Measurements from ENCODE around the gene TARBP1. TPM values are rescaled to one million over a fixed set of nuclear protein-coding genes. Genes with fewer than 3 reads are reported as not detected.
"Not testable (repeated sequence)": the region's sequence is repeated elsewhere in the genome, so short reads cannot be mapped to it uniquely, and the experiment has no call there.

Gene TARBP1
- total RNA-seq, 1 donor from 2014 or later, result 32.4 TPM

DNA sequence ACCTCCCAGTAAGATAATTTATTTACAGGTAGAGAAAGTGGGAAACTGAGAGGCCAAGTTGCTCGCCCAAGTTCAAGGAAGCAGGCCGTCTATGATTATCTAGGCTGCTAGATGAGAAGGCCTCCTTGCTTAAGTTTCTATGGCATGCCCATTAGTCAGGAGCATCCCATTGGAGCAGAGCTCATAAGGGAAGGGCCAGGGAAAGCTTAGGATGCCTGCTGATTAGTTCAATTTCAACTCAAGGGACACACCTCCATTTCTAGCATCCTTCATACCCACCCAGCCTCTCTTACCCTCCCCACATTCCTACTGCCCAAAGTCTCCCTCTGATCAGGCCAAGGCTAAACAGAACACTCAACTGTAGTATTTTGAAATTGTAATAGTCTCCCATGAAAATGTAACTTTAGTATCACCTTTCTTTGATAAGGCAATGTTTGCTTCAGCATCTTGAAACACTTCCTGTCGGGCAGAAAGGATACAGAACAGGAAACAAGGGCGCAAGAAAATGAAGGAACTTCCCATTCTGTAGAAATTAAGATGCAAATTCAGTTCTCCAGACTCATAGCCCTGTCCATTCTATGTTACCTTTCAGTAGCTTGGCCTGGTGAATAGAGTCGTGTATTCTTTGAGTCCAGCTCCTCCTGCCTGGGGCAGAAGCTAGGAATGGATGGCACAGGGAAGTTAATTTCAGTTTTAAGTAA, 46.3 kb upstream of the TARBP1 start:
- H3K4me1 Mint-ChIP-seq (ENCODE audit: low read depth, unreplicated experiment), result peaks cover 19% of the 10 kb centered on the region
- no peaks in the 10 kb centered on the region for H3K27me3 Mint-ChIP-seq (ENCODE audit: unreplicated experiment)
- no peak for TF ChIP-seq CTCF (IDR thresholded peaks at IDR 0.05; ENCODE audit: partially characterized antibody, unreplicated experiment)
- no peaks in the 10 kb centered on the region for H3K9me3 Mint-ChIP-seq (ENCODE audit: unreplicated experiment)
- no peak for DNase-seq
- no peaks in the 10 kb centered on the region for H3K36me3 Mint-ChIP-seq (ENCODE audit: unreplicated experiment)
- no peak overlapping the region for H3K27ac Mint-ChIP-seq (ENCODE audit: unreplicated experiment)
- no peak overlapping the region for H3K4me3 Mint-ChIP-seq (ENCODE audit: unreplicated experiment)

- Mint-ChIP-seq H3K27me3 (ENCODE audit: unreplicated experiment) (no peaks in the 10 kb centered on the region), H3K9me3 (ENCODE audit: unreplicated experiment) (no peaks in the 10 kb centered on the region), H3K4me3 (ENCODE audit: unreplicated experiment) (no peak overlapping the region), H3K4me1 (ENCODE audit: low read depth, unreplicated experiment) (peaks cover 24% of the 10 kb centered on the region), H3K36me3 (ENCODE audit: unreplicated experiment) (no peaks in the 10 kb centered on the region), H3K27ac (ENCODE audit: unreplicated experiment) (no peak overlapping the region)
- TF ChIP-seq CTCF (IDR thresholded peaks at IDR 0.05; ENCODE audit: partially characterized antibody, unreplicated experiment), result no peak
- DNase-seq, result no peak
These were observed 42.9 kb upstream of the TARBP1 start for GRCh38 chr1:234521836-234522235.

DNA sequence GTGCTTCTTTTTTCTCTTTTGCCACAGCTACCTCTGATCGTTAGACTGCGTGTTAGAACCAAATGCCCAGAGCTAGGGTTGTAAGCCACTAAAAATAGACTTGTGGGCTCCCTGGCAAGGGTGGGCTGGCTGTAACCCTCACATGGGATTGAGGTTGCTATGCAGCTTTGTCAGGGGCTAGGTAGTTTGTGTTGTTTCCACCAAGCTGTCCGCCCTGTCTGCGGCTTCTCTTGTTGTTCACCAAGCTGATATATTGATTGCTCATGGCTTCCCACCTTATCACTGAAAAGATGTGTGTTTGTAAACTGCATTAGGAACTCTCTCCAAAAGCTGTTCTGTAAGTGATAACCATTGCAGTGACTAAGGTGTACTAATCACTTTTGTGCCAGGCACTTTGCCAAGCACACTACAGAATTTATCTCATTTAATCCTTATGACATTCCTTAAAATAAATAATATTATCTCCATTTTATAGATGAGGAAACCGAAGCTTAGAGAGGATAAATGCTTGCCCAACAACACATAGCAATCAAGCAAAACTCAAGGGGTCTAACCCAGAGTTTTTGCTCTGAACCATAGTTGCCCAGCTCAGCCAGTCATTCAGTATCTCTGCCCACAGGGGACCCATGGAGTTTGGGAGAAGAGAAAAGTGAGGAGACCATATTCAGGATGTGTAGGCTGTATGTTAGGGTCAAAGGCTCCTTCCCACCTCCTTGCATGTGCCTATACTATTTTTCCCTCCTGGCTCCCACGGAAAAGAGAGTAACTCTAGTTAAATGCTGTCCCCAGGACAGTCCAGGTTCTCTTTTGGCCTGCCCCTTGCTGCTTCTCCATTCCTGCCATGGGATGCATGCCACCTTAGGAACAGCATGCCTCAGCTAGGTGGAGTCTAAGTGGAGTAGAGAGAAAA, 42.2 kb upstream of the TARBP1 start:
- peaks cover 24% of the 10 kb centered on the region for H3K4me1 Mint-ChIP-seq (ENCODE audit: low read depth, unreplicated experiment)
- DNase-seq, result no peak
- H3K36me3 Mint-ChIP-seq (ENCODE audit: unreplicated experiment), result no peaks in the 10 kb centered on the region
- no peaks in the 10 kb centered on the region for H3K9me3 Mint-ChIP-seq (ENCODE audit: unreplicated experiment)
- TF ChIP-seq CTCF (IDR thresholded peaks at IDR 0.05; ENCODE audit: partially characterized antibody, unreplicated experiment), result no peak
- H3K27me3 Mint-ChIP-seq (ENCODE audit: unreplicated experiment), result no peaks in the 10 kb centered on the region
- no peak overlapping the region for H3K4me3 Mint-ChIP-seq (ENCODE audit: unreplicated experiment)
- no peak overlapping the region for H3K27ac Mint-ChIP-seq (ENCODE audit: unreplicated experiment)

GRCh38 chr1:234519506-234519905, 40.5 kb upstream of the TARBP1 start:
- Mint-ChIP-seq H3K27me3 (ENCODE audit: unreplicated experiment) (no peaks in the 10 kb centered on the region), H3K4me1 (ENCODE audit: low read depth, unreplicated experiment) (peaks cover 20% of the 10 kb centered on the region), H3K9me3 (ENCODE audit: unreplicated experiment) (no peaks in the 10 kb centered on the region), H3K27ac (ENCODE audit: unreplicated experiment) (no peak overlapping the region), H3K4me3 (ENCODE audit: unreplicated experiment) (no peak overlapping the region), H3K36me3 (ENCODE audit: unreplicated experiment) (no peaks in the 10 kb centered on the region)
- TF ChIP-seq CTCF (IDR thresholded peaks at IDR 0.05; ENCODE audit: partially characterized antibody, unreplicated experiment), result no peak
- no peak for DNase-seq

- no peak for TF ChIP-seq CTCF (IDR thresholded peaks at IDR 0.05; ENCODE audit: partially characterized antibody, unreplicated experiment)
- DNase-seq, result no peak
- Mint-ChIP-seq H3K27ac (ENCODE audit: unreplicated experiment) (no peak overlapping the region), H3K9me3 (ENCODE audit: unreplicated experiment) (peaks cover 1% of the 10 kb centered on the region), H3K4me3 (ENCODE audit: unreplicated experiment) (no peak overlapping the region), H3K27me3 (ENCODE audit: unreplicated experiment) (no peaks in the 10 kb centered on the region), H3K4me1 (ENCODE audit: low read depth, unreplicated experiment) (peaks cover 20% of the 10 kb centered on the region), H3K36me3 (ENCODE audit: unreplicated experiment) (no peaks in the 10 kb centered on the region)
These were observed 39.9 kb upstream of the TARBP1 start for GRCh38 chr1:234518876-234519275.

- not testable (repeated sequence) for H3K27me3 Mint-ChIP-seq (ENCODE audit: unreplicated experiment); H3K9me3 Mint-ChIP-seq (ENCODE audit: unreplicated experiment); DNase-seq; H3K36me3 Mint-ChIP-seq (ENCODE audit: unreplicated experiment); H3K27ac Mint-ChIP-seq (ENCODE audit: unreplicated experiment); H3K4me3 Mint-ChIP-seq (ENCODE audit: unreplicated experiment)
- H3K4me1 Mint-ChIP-seq (ENCODE audit: low read depth, unreplicated experiment), result peaks cover 20% of the 10 kb centered on the region
These were observed 39.1 kb upstream of the TARBP1 start for GRCh38 chr1:234518086-234518485.
